ENCODE measurements around the gene ATP9B. TPM values are rescaled to one million over a fixed set of nuclear protein-coding genes. Genes with fewer than 3 reads are reported as not detected.

The ATP9B gene
- total RNA-seq, 6 experiments from 2014 or later: 13.6 to 25.7 (median 14.5) TPM

DNA sequence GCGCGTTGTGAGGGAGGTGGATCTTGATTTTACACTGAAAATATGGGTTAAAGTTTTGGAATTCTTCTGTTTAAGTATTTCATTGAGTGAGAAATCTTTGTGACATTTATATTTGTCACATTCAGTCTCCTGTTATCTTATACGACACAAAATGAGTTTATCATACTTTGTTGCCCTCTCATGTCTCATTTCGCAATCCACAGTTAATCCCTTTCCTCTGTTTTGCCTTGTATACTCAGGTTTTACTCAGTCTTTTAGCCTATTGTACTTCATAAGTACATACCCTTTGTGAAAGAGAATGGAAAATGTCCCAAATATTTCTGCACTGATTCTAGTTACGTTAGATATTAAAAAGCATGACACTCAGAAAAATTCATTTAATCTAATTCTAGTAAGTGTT is 142.7 kb downstream of the ATP9B start:
- no peak for TF ChIP-seq POLR2A (IDR thresholded peaks at IDR 0.05)
- TF ChIP-seq, protein P1, sequence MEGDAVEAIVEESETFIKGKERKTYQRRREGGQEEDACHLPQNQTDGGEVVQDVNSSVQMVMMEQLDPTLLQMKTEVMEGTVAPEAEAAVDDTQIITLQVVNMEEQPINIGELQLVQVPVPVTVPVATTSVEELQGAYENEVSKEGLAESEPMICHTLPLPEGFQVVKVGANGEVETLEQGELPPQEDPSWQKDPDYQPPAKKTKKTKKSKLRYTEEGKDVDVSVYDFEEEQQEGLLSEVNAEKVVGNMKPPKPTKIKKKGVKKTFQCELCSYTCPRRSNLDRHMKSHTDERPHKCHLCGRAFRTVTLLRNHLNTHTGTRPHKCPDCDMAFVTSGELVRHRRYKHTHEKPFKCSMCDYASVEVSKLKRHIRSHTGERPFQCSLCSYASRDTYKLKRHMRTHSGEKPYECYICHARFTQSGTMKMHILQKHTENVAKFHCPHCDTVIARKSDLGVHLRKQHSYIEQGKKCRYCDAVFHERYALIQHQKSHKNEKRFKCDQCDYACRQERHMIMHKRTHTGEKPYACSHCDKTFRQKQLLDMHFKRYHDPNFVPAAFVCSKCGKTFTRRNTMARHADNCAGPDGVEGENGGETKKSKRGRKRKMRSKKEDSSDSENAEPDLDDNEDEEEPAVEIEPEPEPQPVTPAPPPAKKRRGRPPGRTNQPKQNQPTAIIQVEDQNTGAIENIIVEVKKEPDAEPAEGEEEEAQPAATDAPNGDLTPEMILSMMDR (IDR thresholded peaks at IDR 0.05): no peak
- Histone ChIP-seq H3K9me3 (no peaks in the 10 kb centered on the region), H3K27ac (no peak overlapping the region), H3K4me3 (no peak overlapping the region), H3K27me3 (no peaks in the 10 kb centered on the region), H3K36me3 (peaks cover 0 to 6% (median under 1%) of the 10 kb centered on the region in 4 donors), H3K4me1 (no peaks in the 10 kb centered on the region)
- WGBS (ENCODE audit: insufficient coverage, low coverage, low lambda C conversion rate, missing lambda C conversion rate): 74% methylated on average over 5 of the region's 5 CpGs
- no peak for DNase-seq
- intact Hi-C loops (cut with DNase I): no loop called here
- ATAC-seq: peak in 3 of 4 donors; percentile 45 to 58 (median 50)

DNA sequence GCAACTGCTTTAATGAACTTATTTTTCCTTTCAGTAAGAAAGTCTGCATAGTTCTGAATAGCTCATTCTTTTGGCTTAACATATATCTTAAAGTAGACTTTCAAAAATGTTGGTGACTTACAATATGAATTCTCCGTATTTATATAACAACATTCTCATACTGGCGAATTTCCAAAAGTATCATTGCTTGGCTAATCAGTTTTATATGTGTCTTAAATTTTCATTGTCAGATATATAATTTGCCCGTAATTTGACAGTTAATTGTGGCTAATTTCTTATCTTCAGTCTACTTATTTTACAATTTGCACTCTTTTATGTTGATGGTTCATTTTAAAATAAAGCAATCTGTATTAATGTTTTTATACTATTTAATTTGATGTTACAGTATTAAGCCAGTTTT is 144.9 kb downstream of the ATP9B start:
- no peak for DNase-seq
- intact Hi-C loops (cut with DNase I): no loop called here
- WGBS (ENCODE audit: insufficient coverage, low coverage, low lambda C conversion rate, missing lambda C conversion rate): 90% methylated on average over 3 of the region's 3 CpGs
- Histone ChIP-seq H3K36me3 (no peaks in the 10 kb centered on the region), H3K9me3 (no peaks in the 10 kb centered on the region), H3K27ac (no peak overlapping the region), H3K4me3 (no peak overlapping the region), H3K4me1 (no peaks in the 10 kb centered on the region), H3K27me3 (no peaks in the 10 kb centered on the region)
- no peak for TF ChIP-seq POLR2A (IDR thresholded peaks at IDR 0.05)
- TF ChIP-seq, protein P1 (IDR thresholded peaks at IDR 0.05): no peak
- no peak for ATAC-seq

DNA sequence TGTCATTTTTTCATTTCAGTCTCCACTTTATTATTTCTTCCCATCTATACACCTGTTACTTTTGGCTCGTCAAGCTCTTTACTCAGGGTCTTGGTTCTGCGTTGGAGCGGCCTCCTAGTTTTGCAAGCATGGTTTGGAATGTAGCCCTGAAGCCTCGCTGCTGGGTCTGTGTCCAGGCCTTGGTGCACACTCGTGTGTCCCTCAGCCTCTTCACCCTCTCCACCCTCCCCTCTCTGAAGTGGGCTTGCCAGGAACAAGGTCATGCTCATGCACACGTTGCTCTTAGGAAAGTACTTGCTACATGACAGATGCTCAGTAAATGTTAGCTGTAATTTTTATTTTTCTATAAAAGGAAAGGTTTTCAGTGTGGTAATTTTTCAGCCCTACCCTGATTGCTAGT is 147.0 kb downstream of the ATP9B start:
- H3K36me3 ChIP-seq: no peaks in the 10 kb centered on the region
- H3K27ac ChIP-seq: no peak overlapping the region
- ATAC-seq: no peak
- H3K9me3 ChIP-seq: no peaks in the 10 kb centered on the region
- H3K4me1 ChIP-seq: no peaks in the 10 kb centered on the region
- no peak for TF ChIP-seq POLR2A (IDR thresholded peaks at IDR 0.05)
- TF ChIP-seq, protein P1 (IDR thresholded peaks at IDR 0.05): no peak
- H3K27me3 ChIP-seq: no peaks in the 10 kb centered on the region
- H3K4me3 ChIP-seq: no peak overlapping the region
- intact Hi-C loops (cut with DNase I): no loop called here
- no peak for DNase-seq
- WGBS (ENCODE audit: insufficient coverage, low coverage, low lambda C conversion rate, missing lambda C conversion rate): 90% methylated on average over 6 of the region's 6 CpGs

DNA sequence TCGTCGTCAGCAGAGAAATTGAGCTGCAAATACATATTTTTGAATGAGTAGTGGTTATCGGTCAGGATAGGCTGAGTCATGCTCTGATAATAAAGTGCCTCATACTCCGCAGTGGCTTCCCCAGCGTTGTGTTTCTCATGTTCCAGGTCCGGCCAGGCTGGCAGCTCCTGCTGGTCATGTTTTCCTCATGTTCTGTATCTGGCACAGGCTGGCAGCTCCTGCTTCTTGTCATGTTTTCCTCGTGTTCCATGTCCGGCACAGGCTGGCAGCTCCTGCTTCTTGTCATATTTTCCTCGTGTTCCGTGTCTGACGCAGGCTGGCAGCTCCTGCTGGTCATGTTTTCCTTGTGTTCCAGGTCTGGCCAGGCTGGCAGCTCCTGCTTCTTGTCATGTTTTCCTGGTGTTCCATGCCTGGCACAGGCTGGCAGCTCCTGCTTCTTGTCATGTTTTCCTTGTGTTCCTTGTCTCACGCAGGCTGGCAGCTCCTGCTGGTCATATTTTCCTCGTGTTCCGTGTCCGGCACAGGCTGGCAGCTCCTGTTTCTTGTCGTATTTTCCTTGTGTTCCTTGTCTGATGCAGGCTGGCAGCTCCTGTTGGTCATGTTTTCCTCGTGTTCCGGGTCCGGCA is 148.9 kb downstream of the ATP9B start:
- no peak for DNase-seq
- Histone ChIP-seq H3K4me1 (no peaks in the 10 kb centered on the region), H3K4me3 (no peak overlapping the region), H3K9me3 (no peaks in the 10 kb centered on the region), H3K27ac (no peak overlapping the region), H3K27me3 (no peaks in the 10 kb centered on the region), H3K36me3 (no peaks in the 10 kb centered on the region)
- 94% methylated on average over 12 of the region's 19 CpGs for WGBS (ENCODE audit: insufficient coverage, low coverage, low lambda C conversion rate, missing lambda C conversion rate)
- ATAC-seq: no peak
- TF ChIP-seq, protein P1 (IDR thresholded peaks at IDR 0.05): no peak
- TF ChIP-seq POLR2A (IDR thresholded peaks at IDR 0.05): no peak
- intact Hi-C loops (cut with DNase I): no loop called here

All from right lobe of liver (tissue), 6 donors.